HG02973 (cell line): ENCODE data around the gene FGL2.
"Not testable (repeated sequence)": the region's sequence is repeated elsewhere in the genome, so short reads cannot be mapped to it uniquely, and the experiment has no call there.

Source experiments
- ATAC-seq: cut with Tn5 transposase; IDR thresholded peaks from one replicate; pipeline ENCODE4 v1.9.1; 2021; ENCODE audit warnings: moderate library complexity; ENCODE audit not compliant: unreplicated experiment

Gene FGL2

DNA sequence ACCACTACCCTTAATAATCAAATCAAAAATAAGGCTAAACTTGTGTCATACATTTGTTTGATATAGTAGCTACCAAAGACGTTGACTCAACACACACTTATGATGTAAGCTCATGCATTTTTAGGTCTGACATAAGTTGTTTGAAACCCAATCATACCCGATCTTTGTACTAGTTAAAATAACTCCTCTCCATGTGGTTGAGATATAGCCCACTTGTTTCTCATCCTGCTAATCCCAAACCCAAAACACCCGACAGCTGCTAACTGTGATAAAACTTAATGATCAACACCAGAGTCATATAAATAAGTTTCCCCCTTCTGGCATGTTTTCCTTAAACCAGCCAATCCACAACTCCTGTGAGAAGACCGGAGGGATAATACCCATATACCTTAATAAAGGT, 28.5 kb downstream of the FGL2 start:
- not testable (repeated sequence) for ATAC-seq

DNA sequence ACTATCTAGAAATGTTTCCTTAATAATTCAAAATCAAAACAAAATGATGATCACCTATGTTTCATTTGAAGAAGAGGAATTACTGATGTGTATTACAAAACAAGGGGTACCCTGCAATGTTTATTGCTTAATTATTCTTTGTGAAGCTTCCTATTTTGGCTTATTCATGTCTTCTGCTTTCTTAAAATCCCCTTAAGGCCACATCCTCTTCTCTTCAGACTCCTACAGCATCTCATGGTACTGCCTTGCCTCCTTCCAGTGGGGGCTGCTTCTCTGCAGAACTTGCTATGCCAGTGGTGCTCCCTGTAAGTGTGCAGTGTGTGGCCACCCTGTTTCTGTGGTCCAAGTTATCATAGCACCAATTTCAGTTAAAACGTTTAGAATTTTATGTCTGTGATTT, 42.2 kb downstream of the FGL2 start:
- ATAC-seq, result peak; percentile 48

DNA sequence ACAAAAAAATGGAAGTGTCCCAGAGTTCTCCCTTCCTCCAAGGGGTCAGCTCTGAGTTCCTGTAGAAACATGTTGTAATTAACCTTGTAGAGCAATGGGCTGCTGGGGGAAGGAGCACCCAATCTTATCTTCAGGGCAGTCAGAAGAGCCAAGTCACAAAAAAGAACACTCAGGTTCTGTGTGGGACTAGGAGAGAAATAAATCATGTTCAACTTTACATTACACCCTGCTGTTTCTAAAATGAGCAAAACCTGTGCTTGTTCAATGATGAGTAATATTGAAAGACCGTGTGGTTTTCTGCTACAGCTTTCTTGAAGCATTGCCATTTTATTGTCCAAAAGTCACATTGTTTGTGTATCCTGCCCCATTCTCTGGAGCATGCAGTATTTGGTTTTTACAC, 42.6 kb downstream of the FGL2 start:
- ATAC-seq, result peak; percentile 67

DNA sequence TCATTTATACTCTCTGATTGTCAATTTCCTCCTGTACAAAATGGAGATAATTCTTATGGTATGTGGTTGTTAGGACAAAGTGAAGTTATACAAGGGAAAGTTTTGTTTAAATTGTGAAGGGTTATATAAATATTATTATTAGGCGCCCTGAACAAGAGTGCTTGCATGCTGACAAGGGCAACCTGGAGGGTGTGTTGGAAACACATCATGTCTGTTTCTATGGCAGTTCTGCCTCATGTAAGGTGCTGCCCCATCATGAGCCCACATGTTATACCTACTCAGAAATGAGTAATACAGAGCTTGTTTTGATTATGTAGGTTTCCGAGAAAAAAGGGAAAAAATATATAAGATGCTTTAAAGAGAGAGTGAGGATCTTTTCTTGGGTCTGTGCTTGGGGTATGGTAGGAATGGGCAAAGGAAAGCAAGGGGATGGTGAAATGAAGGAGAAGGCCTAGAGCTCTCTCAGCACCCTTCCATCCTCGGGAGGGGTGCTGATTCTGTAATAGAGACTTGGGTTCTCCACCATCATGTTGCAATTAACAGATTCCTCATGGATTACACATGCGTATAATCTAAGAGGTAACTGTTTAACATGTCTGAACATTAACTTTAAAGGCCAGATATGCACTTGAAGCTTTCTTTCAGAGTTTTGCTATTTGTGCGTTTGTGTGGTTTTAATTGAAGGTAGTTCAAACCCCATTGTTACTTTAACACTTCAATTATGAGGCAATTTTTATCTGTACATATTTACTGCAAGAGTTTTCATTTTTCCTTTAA, 43.8 kb downstream of the FGL2 start:
- not testable (repeated sequence) for ATAC-seq

DNA sequence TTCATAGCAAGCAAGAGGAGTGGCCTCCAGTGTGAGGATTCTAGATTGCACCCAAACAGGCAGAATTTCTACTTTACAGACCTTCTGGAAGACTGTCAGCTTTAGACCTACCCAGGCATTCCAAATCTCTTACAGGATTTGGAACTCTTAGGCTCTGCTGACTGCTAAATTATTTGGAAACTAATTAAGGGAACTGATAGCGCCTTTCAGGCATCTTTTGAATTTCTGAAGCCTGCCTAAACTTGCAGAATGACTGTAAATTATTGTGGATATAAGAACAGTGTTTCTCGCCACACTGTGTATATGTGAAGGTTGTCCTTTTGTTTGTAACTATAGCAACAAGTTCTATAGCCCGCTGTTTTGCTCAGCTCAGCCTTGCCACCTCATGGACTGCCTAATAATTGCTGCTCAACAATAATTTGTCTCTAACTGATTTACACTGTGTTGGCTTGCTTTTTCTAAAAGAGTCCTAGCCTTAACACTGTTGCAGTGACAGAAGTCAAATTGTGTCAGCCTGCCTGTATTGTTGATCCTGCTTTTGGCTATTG, 44.6 kb downstream of the FGL2 start:
- ATAC-seq, result peak; percentile 66

DNA sequence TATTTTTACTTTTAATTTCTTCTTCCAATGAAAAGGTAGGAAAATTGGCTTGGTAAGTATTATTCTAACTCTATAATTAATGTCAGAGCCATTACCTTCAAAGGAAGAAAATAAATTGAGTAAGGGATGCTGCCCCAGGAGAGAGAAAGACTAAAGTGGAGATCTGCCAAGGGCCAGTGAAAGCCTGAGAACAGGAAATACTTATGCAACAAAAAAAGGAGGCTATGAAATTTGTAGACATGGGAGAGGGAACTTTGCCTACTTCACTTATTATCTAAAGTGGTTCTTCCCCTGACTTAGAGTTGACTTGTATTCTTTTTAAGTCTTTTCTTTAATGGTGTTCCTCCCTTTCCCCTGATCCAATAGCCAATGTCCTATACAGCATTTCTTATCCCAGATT, 47.4 kb downstream of the FGL2 start:
- ATAC-seq, result not testable (repeated sequence)
